Stimulated activated CD4-positive, alpha-beta T cell treated with anti-CD3 and anti-CD28 coated beads, Interleukin-15, amount 100 ng/mL, for 1 hour (primary cell): Measurements from ENCODE around the gene LGMN.

Experiments used
- DNase-seq, 2 donors: peaks; one replicate each; pipeline ENCODE4 v3.0.0-alpha.2; 2020; ENCODE audit warnings: low read depth in 1 of 2, low spot score in 1 of 2

LGMN gene

GRCh38 chr14:92679246-92679645 is 69.2 kb downstream of the LGMN start:
- no peak for DNase-seq

- DNase-seq: no peak
Observed at GRCh38 chr14:92678766-92679165, 69.7 kb downstream of the LGMN start.

GRCh38 chr14:92677955-92678354 is 70.5 kb downstream of the LGMN start:
- DNase-seq: no peak

GRCh38 chr14:92677087-92677668 is 71.2 kb downstream of the LGMN start:
- DNase-seq: no peak

- DNase-seq: no peak
Observed at GRCh38 chr14:92676403-92677086, 71.9 kb downstream of the LGMN start.

GRCh38 chr14:92675976-92676375 is 72.5 kb downstream of the LGMN start:
- DNase-seq: no peak

- DNase-seq: no peak
Observed at GRCh38 chr14:92675421-92675820, 73.0 kb downstream of the LGMN start.

- no peak for DNase-seq
Observed at GRCh38 chr14:92673601-92674150, 74.8 kb downstream of the LGMN start.

- DNase-seq: no peak
Observed at GRCh38 chr14:92670643-92671366, 77.6 kb downstream of the LGMN start.

- no peak for DNase-seq
Observed at GRCh38 chr14:92670160-92670559, 78.3 kb downstream of the LGMN start.

GRCh38 chr14:92668276-92668973 is 80.0 kb downstream of the LGMN start:
- no peak for DNase-seq

GRCh38 chr14:92666251-92666650 is 82.2 kb downstream of the LGMN start:
- DNase-seq: no peak

GRCh38 chr14:92665661-92666110 is 82.7 kb downstream of the LGMN start:
- no peak for DNase-seq

- DNase-seq: no peak
Observed at GRCh38 chr14:92663049-92663448, 85.4 kb downstream of the LGMN start.

GRCh38 chr14:92660571-92660970 is 87.9 kb downstream of the LGMN start:
- no peak for DNase-seq

GRCh38 chr14:92659765-92660561 is 88.5 kb downstream of the LGMN start:
- DNase-seq: no peak

- DNase-seq: no peak
Observed at GRCh38 chr14:92658684-92659083, 89.7 kb downstream of the LGMN start.

- no peak for DNase-seq
Observed at GRCh38 chr14:92658160-92658559, 90.3 kb downstream of the LGMN start.

- DNase-seq: no peak
Observed at GRCh38 chr14:92657457-92658142, 90.8 kb downstream of the LGMN start.
